ENCODE data around the gene PPP1R1B. TPM values are rescaled to one million over a fixed set of nuclear protein-coding genes. Genes with fewer than 3 reads are reported as not detected.
A peak's percentile ranks its signal among the peaks of the same experiment; 100 is the strongest.

Gene PPP1R1B
- total RNA-seq, 5 donors from 2014 or later (not counting 1 experiment from before 2014, with no cell fraction given) = 0.12 to 0.35 (median 0.18) TPM; not detected in 1

GRCh38 chr17:39633570-39634183 lies 6.9 kb downstream of the PPP1R1B start:
- H3K27me3 Mint-ChIP-seq = peaks cover 10 to 15% of the 10 kb centered on the region in 2 donors
- DNase-seq = no peak
- WGBS (ENCODE audit: insufficient coverage) = 70% methylated on average over 7 of the region's 8 CpGs
- no peak overlapping the region for H3K4me3 ChIP-seq (ENCODE audit: control insufficient read depth in 1 of 2, extremely low read depth in 1 of 2, low read length in 1 of 2)
- H3K36me3 ChIP-seq (ENCODE audit: control insufficient read depth in 2 of 2, extremely low read depth in 1 of 2, insufficient read depth in 1 of 2, low read length in 1 of 2) = peaks cover 0 to 4% of the 10 kb centered on the region in 2 donors
- POLR2A ChIA-PET = no interaction called here
- CTCF ChIA-PET = interaction anchor here (0.9 to 5.7 kb wide), 3 partner anchors 11 to 21 kb away, joined by 3 to 40 read pairs (median 4); no protein-coding TSS in a partner anchor
- no peaks in the 10 kb centered on the region for H3K9me3 Mint-ChIP-seq
- ATAC-seq (replicated peaks in 1 of 4) = no peak
- peaks cover 0 to 46% of the 10 kb centered on the region in 2 experiments for H3K27me3 ChIP-seq (replicated peaks in 1 of 2; ENCODE audit: control insufficient read depth in 2 of 2, extremely low read depth in 1 of 2, insufficient read depth in 2 of 2, low read length in 1 of 2)
- no peak overlapping the region for H3K4me3 Mint-ChIP-seq
- H3K27ac ChIP-seq (ENCODE audit: low read length) = no peak overlapping the region
- H3K4me1 Mint-ChIP-seq = peaks cover 32 to 47% (median 34%) of the 10 kb centered on the region in 3 donors
- no peaks in the 10 kb centered on the region for H3K36me3 Mint-ChIP-seq
- H3K4me1 ChIP-seq (ENCODE audit: control insufficient read depth in 1 of 2, extremely low read depth in 1 of 2, insufficient read depth in 2 of 2, low read length in 2 of 2) = peaks cover 27 to 39% of the 10 kb centered on the region in 2 experiments
- H3K27ac Mint-ChIP-seq = no peak overlapping the region
- no peaks in the 10 kb centered on the region for H3K9me3 ChIP-seq

DNA sequence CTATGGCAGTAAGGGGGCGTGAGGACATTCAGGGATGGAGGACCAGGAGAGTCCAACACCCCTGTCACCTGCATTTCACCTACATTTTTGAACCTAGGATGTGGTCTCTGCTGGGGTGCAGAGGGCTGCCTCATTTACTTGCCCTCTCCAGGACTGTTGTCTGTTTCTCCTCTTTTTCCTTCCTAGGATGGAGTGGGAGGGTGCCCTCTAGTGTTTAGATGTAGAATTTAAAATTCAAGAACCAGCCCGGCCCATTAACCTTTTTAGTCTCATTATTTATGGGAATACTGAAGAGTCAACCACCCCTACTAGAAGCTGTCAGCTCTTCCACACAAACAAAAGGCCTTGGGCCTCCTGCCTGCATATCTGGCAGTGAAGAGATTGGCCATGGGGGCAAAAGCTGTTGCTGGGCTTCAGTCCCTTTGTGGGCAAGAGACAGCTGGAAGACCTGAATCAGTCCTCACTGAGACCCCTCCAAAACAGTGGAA lies 7.7 kb downstream of the PPP1R1B start:
- H3K4me3 ChIP-seq (ENCODE audit: control insufficient read depth in 1 of 2, extremely low read depth in 1 of 2, low read length in 1 of 2) = no peak overlapping the region
- Mint-ChIP-seq H3K9me3 (no peaks in the 10 kb centered on the region), H3K36me3 (no peaks in the 10 kb centered on the region), H3K27ac (peak overlapping the region in 1 of 2 donors; percentile 11), H3K4me1 (peaks cover 39 to 55% (median 41%) of the 10 kb centered on the region in 3 donors), H3K4me3 (no peak overlapping the region), H3K27me3 (peaks cover 9 to 10% of the 10 kb centered on the region in 2 donors)
- H3K27me3 ChIP-seq (replicated peaks in 1 of 2; ENCODE audit: control insufficient read depth in 2 of 2, extremely low read depth in 1 of 2, insufficient read depth in 2 of 2, low read length in 1 of 2) = peaks cover 0 to 38% of the 10 kb centered on the region in 2 experiments
- H3K9me3 ChIP-seq = no peaks in the 10 kb centered on the region
- no peak overlapping the region for H3K27ac ChIP-seq (ENCODE audit: low read length)
- WGBS (ENCODE audit: insufficient coverage) = no CpG with 5 or more reads among the region's 2 CpGs
- ChIA-PET POLR2A (no interaction called here), CTCF (interaction anchor here (0.9 to 5.7 kb wide), 5 partner anchors 12 to 50 kb away, joined by 3 to 40 read pairs (median 4); no protein-coding TSS in a partner anchor)
- peaks cover 30 to 46% of the 10 kb centered on the region in 2 experiments for H3K4me1 ChIP-seq (ENCODE audit: control insufficient read depth in 1 of 2, extremely low read depth in 1 of 2, insufficient read depth in 2 of 2, low read length in 2 of 2)
- DNase-seq (peak in 2 of 35 experiments; percentile 26 to 66), ATAC-seq (replicated peaks in 1 of 4) (no peak)
- H3K36me3 ChIP-seq (ENCODE audit: control insufficient read depth in 2 of 2, extremely low read depth in 1 of 2, insufficient read depth in 1 of 2, low read length in 1 of 2) = peaks cover 0 to 4% of the 10 kb centered on the region in 2 donors

GRCh38 chr17:39635614-39636176 lies 8.9 kb downstream of the PPP1R1B start:
- Mint-ChIP-seq H3K36me3 (no peaks in the 10 kb centered on the region), H3K27me3 (peaks cover 8 to 9% of the 10 kb centered on the region in 2 donors), H3K4me1 (peaks cover 50 to 67% (median 52%) of the 10 kb centered on the region in 3 donors), H3K4me3 (peak overlapping the region; percentile 31 to 94 (median 92)), H3K9me3 (no peaks in the 10 kb centered on the region), H3K27ac (peak overlapping the region; percentile 63 to 94)
- Histone ChIP-seq H3K4me1 (ENCODE audit: control insufficient read depth in 1 of 2, extremely low read depth in 1 of 2, insufficient read depth in 2 of 2, low read length in 2 of 2) (peaks cover 38 to 59% of the 10 kb centered on the region in 2 experiments), H3K4me3 (ENCODE audit: control insufficient read depth in 1 of 2, extremely low read depth in 1 of 2, low read length in 1 of 2) (no peak overlapping the region), H3K27ac (ENCODE audit: low read length) (peak overlapping the region; percentile 95), H3K36me3 (ENCODE audit: control insufficient read depth in 2 of 2, extremely low read depth in 1 of 2, insufficient read depth in 1 of 2, low read length in 1 of 2) (peaks cover 0 to 4% of the 10 kb centered on the region in 2 donors), H3K27me3 (replicated peaks in 1 of 2; ENCODE audit: control insufficient read depth in 2 of 2, extremely low read depth in 1 of 2, insufficient read depth in 2 of 2, low read length in 1 of 2) (peaks cover 0 to 25% of the 10 kb centered on the region in 2 experiments), H3K9me3 (no peaks in the 10 kb centered on the region)
- ATAC-seq (replicated peaks in 1 of 4) (no peak), DNase-seq (no peak)
- POLR2A ChIA-PET = no interaction called here
- 96% methylated on average over 4 of the region's 8 CpGs for WGBS (ENCODE audit: insufficient coverage)
- CTCF ChIA-PET = interaction anchor here (0.6 to 5.7 kb wide), 4 partner anchors 13 to 63 kb away, joined by 3 to 40 read pairs (median 4); no protein-coding TSS in a partner anchor

GRCh38 chr17:39636587-39636926 lies 9.8 kb downstream of the PPP1R1B start:
- Mint-ChIP-seq H3K27ac (peak overlapping the region; percentile 82 to 94), H3K4me3 (peak overlapping the region; percentile 91 to 94 (median 92)), H3K9me3 (no peaks in the 10 kb centered on the region), H3K36me3 (no peaks in the 10 kb centered on the region), H3K27me3 (peaks cover 3 to 4% of the 10 kb centered on the region in 2 donors), H3K4me1 (peaks cover 55 to 64% (median 57%) of the 10 kb centered on the region in 3 donors)
- Histone ChIP-seq H3K9me3 (no peaks in the 10 kb centered on the region), H3K27ac (ENCODE audit: low read length) (peak overlapping the region; percentile 95), H3K4me3 (ENCODE audit: control insufficient read depth in 1 of 2, extremely low read depth in 1 of 2, low read length in 1 of 2) (peak overlapping the region; percentile 71 to 87), H3K36me3 (ENCODE audit: control insufficient read depth in 2 of 2, extremely low read depth in 1 of 2, insufficient read depth in 1 of 2, low read length in 1 of 2) (peaks cover 0 to 4% of the 10 kb centered on the region in 2 donors), H3K4me1 (ENCODE audit: control insufficient read depth in 1 of 2, extremely low read depth in 1 of 2, insufficient read depth in 2 of 2, low read length in 2 of 2) (peaks cover 40 to 62% of the 10 kb centered on the region in 2 experiments), H3K27me3 (replicated peaks in 1 of 2; ENCODE audit: control insufficient read depth in 2 of 2, extremely low read depth in 1 of 2, insufficient read depth in 2 of 2, low read length in 1 of 2) (peaks cover 0 to 18% of the 10 kb centered on the region in 2 experiments)
- peak; percentile 6 to 15 (median 10) for ATAC-seq (replicated peaks in 1 of 4)
- ChIA-PET CTCF (interaction anchor here in 1 of 2 donors (1.6 kb wide), 1 partner anchor 43 kb away, joined by 3 read pairs; no protein-coding TSS in a partner anchor), POLR2A (no interaction called here)
- 30% methylated on average over 2 of the region's 6 CpGs for WGBS (ENCODE audit: insufficient coverage)
- DNase-seq = peak in 3 of 35 experiments; percentile 13 to 18 (median 16)

GRCh38 chr17:39636927-39637736 lies 10.4 kb downstream of the PPP1R1B start, which contains the start of gene STARD3:
Gene STARD3, plus strand, starts transcription at chr17:39637144. Its CDS starts 16,388 bp downstream, at chr17:39653532.
- H3K27ac ChIP-seq (ENCODE audit: low read length) = peak within 1 kb of the TSS; percentile 95
- H3K4me1 ChIP-seq (ENCODE audit: control insufficient read depth in 1 of 2, extremely low read depth in 1 of 2, insufficient read depth in 2 of 2, low read length in 2 of 2) = peaks cover 36 to 65% of the 10 kb centered on the region in 2 experiments
- ChIA-PET POLR2A (interaction anchor here in 1 of 2 donors (0.5 kb wide), 1 partner anchor 238 kb away, joined by 3 read pairs; no protein-coding TSS in a partner anchor), CTCF (interaction anchor here (0.6 to 2.1 kb wide), 5 partner anchors 14 to 51 kb away, joined by 3 to 10 read pairs (median 4); partner anchors contain the start of gene PGAP3 (in 1 of the 2))
- Mint-ChIP-seq H3K9me3 (no peaks in the 10 kb centered on the region), H3K36me3 (no peaks in the 10 kb centered on the region), H3K27ac (peak within 1 kb of the TSS; percentile 88 to 94), H3K4me3 (peak within 1 kb of the TSS; percentile 91 to 94 (median 92)), H3K27me3 (peaks cover 0 to under 1% of the 10 kb centered on the region in 2 donors), H3K4me1 (peaks cover 59 to 64% (median 61%) of the 10 kb centered on the region in 3 donors)
- ATAC-seq (replicated peaks in 1 of 4) (peak; percentile 90 to 92 (median 90)), DNase-seq (peak; percentile 77 to 94 (median 87))
- under 1% methylated on average over 61 of the region's 69 CpGs for WGBS (ENCODE audit: insufficient coverage)
- peak within 1 kb of the TSS; percentile 71 to 87 for H3K4me3 ChIP-seq (ENCODE audit: control insufficient read depth in 1 of 2, extremely low read depth in 1 of 2, low read length in 1 of 2)
- peaks cover 0 to 13% of the 10 kb centered on the region in 2 experiments for H3K27me3 ChIP-seq (replicated peaks in 1 of 2; ENCODE audit: control insufficient read depth in 2 of 2, extremely low read depth in 1 of 2, insufficient read depth in 2 of 2, low read length in 1 of 2)
- peaks cover 0 to 4% of the 10 kb centered on the region in 2 donors for H3K36me3 ChIP-seq (ENCODE audit: control insufficient read depth in 2 of 2, extremely low read depth in 1 of 2, insufficient read depth in 1 of 2, low read length in 1 of 2)
- no peaks in the 10 kb centered on the region for H3K9me3 ChIP-seq
